Lower leg skin (tissue), 3 donors: ENCODE measurements around the gene C6.

Experiments used
- POLR2A ChIP-seq, 2 donors: fragments of 450-650 bp; IDR thresholded peaks; one replicate each; pipeline ENCODE4 v1.6.1; 2016 to 2017; ENCODE audit warnings: antibody characterized with exemption in 2 of 2, mild to moderate bottlenecking in 1 of 2, moderate library complexity in 1 of 2
- TF ChIP-seq, protein P1 (sequence below), 3 donors: fragments of 450-650 bp; IDR thresholded peaks; one replicate each; pipeline ENCODE4 v1.5.1; 2016; ENCODE audit warnings: antibody characterized with exemption in 3 of 3, mild to moderate bottlenecking in 3 of 3, moderate library complexity in 2 of 3

DNA sequence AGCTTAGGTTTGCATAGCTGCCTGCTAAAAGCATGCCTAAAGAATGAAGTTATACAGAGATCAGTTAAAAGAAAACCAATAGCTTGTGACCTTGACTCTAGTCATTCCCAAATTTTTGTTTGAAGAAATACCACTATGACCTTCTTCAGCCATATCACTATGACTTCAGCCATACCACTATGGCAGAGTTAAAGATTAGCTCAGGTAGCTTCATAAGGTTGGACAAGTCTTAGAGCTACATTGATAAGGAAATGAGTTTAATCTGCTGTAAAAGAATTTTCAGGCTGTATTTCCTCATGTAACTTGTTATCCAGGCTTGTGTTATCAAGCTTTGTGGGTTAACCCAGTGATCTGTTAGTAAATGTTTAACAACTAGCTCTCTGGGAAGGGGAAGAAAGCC is 30.7 kb downstream of the C6 start:
- no peak for TF ChIP-seq POLR2A (IDR thresholded peaks at IDR 0.05)
- TF ChIP-seq, protein P1, sequence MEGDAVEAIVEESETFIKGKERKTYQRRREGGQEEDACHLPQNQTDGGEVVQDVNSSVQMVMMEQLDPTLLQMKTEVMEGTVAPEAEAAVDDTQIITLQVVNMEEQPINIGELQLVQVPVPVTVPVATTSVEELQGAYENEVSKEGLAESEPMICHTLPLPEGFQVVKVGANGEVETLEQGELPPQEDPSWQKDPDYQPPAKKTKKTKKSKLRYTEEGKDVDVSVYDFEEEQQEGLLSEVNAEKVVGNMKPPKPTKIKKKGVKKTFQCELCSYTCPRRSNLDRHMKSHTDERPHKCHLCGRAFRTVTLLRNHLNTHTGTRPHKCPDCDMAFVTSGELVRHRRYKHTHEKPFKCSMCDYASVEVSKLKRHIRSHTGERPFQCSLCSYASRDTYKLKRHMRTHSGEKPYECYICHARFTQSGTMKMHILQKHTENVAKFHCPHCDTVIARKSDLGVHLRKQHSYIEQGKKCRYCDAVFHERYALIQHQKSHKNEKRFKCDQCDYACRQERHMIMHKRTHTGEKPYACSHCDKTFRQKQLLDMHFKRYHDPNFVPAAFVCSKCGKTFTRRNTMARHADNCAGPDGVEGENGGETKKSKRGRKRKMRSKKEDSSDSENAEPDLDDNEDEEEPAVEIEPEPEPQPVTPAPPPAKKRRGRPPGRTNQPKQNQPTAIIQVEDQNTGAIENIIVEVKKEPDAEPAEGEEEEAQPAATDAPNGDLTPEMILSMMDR (IDR thresholded peaks at IDR 0.05) = no peak
